ENCODE measurements around the gene GPN2. TPM values are rescaled to one million over a fixed set of nuclear protein-coding genes. Genes with fewer than 3 reads are reported as not detected.

GPN2 gene
- total and polyA plus RNA-seq, 9 of the 15 experiments (the other 6 are each of a cell fraction or from before 2014, with no cell fraction given) = 9.9 to 58.8 (median 20.4) TPM

GRCh38 chr1:26889551-26890466 lies at the start of gene GPN2 (continued):
- TF ChIP-seq TRIM25 (IDR thresholded peaks at IDR 0.05; ENCODE audit: borderline replicate concordance) (no peak), ZNF609 (CRISPR knock-in tag; IDR thresholded peaks at IDR 0.05; ENCODE audit: borderline replicate concordance) (peak; percentile 95), PTBP1 (IDR thresholded peaks at IDR 0.05; ENCODE audit: low read depth, low read length) (peak; percentile 90), VEZF1 (CRISPR knock-in tag; IDR thresholded peaks at IDR 0.05) (peak; percentile 59; the same call in 1 of the 2 replicates), HINFP (tag; conservative IDR thresholded peaks at IDR 0.05; ENCODE audit: low read depth) (no peak), PML (IDR thresholded peaks at IDR 0.05; ENCODE audit: low read length) (peak; percentile 86), PHB2 (IDR thresholded peaks at IDR 0.05; ENCODE audit: low read depth) (no peak), ZNF77 (CRISPR knock-in tag; IDR thresholded peaks at IDR 0.05) (no peak), TAF9B (IDR thresholded peaks at IDR 0.05; ENCODE audit: partially characterized antibody) (peak; percentile 61), ETV1 (tag; conservative IDR thresholded peaks at IDR 0.05; ENCODE audit: low read depth) (peak; percentile 75), ZBTB17 (CRISPR knock-in tag; IDR thresholded peaks at IDR 0.05) (peak; percentile 69), ZBTB26 (CRISPR knock-in tag; IDR thresholded peaks at IDR 0.05) (no peak), CCNT2 (IDR thresholded peaks at IDR 0.05; ENCODE audit: borderline replicate concordance, extremely low read depth, insufficient read length, low read depth, low read length) (peak; percentile 50), PURB (CRISPR knock-in tag; IDR thresholded peaks at IDR 0.05; ENCODE audit: low read depth) (no peak), ZC3H11A (IDR thresholded peaks at IDR 0.05; ENCODE audit: low read depth, low read length) (no peak), WHSC1 (IDR thresholded peaks at IDR 0.05; ENCODE audit: low read length) (no peak)

All from K562 (cell line).